Smooth muscle cell (in vitro differentiated cells): Measurements from ENCODE around the gene MRPL33. TPM values are rescaled to one million over a fixed set of nuclear protein-coding genes. Genes with fewer than 3 reads are reported as not detected.

ENCODE experiments used
- DNase-seq: peaks from one replicate; lab custom pipeline; 2025; ENCODE audit not compliant: unreplicated experiment; lab: John Stamatoyannopoulos, UW
- H2AFZ ChIP-seq: fragments of 200-600 bp; sonication (generic); 2 replicates; pipeline ENCODE4 v1.6.0; 2016; ENCODE audit warnings: antibody characterized with exemption, low read depth, mild to moderate bottlenecking
- H3F3A ChIP-seq: fragments of 200-600 bp; sonication (generic); 2 replicates; pipeline ENCODE4 v1.6.0; 2017; ENCODE audit warnings: antibody characterized with exemption, low read depth
- H3K27ac ChIP-seq: fragments of 200-600 bp; sonication (generic); 2 replicates; pipeline ENCODE4 v1.5.1; 2016; ENCODE audit warnings: low read depth, mild to moderate bottlenecking
- H3K27me3 ChIP-seq: fragments of 200-600 bp; sonication (generic); 2 replicates; pipeline ENCODE4 v1.6.1; 2016; ENCODE audit warnings: low read depth, mild to moderate bottlenecking
- H3K36me3 ChIP-seq: fragments of 200-600 bp; sonication (generic); 2 replicates; pipeline ENCODE4 v1.5.1; 2016; ENCODE audit warnings: low read depth
- H3K4me1 ChIP-seq: fragments of 200-600 bp; sonication (generic); 2 replicates; pipeline ENCODE4 v1.5.1; 2016; ENCODE audit warnings: low read depth
- H3K4me2 ChIP-seq: fragments of 200-600 bp; sonication (generic); 2 replicates; pipeline ENCODE4 v1.6.0; 2016; ENCODE audit warnings: mild to moderate bottlenecking
- H3K4me3 ChIP-seq: fragments of 200-600 bp; sonication (generic); 2 replicates; pipeline ENCODE4 v1.5.1; 2016; ENCODE audit warnings: mild to moderate bottlenecking
- H3K79me2 ChIP-seq: fragments of 200-600 bp; sonication (generic); 2 replicates; pipeline ENCODE4 v1.6.0; 2016; ENCODE audit warnings: low read depth, mild to moderate bottlenecking
- H3K9ac ChIP-seq: fragments of 200-600 bp; sonication (generic); 2 replicates; pipeline ENCODE4 v1.6.0; 2016; ENCODE audit warnings: low read depth
- H3K9me3 ChIP-seq: fragments of 200-600 bp; sonication (generic); replicated peaks from 2 replicates; pipeline ENCODE4 v1.5.1; 2016; ENCODE audit warnings: low read depth
- H4K20me1 ChIP-seq: fragments of 200-600 bp; sonication (generic); 2 replicates; pipeline ENCODE4 v1.6.0; 2016; ENCODE audit warnings: low read depth
- CTCF ChIP-seq: fragments of 200-600 bp; sonication (generic); IDR thresholded peaks from 2 replicates; pipeline ENCODE4 v1.5.1; 2017; ENCODE audit warnings: borderline replicate concordance, mild to moderate bottlenecking, antibody characterized with exemption; ENCODE audit not compliant: insufficient read depth, poor library complexity, severe bottlenecking
- WGBS: methylation state at CpG from one replicate; pipeline ENCODE4 v1.1.7; 2016; ENCODE audit warnings: low lambda C conversion rate; 5-methylcytosine and 5-hydroxymethylcytosine counted together
- polyA plus RNA-seq: library from polyadenylated mRNA; unstranded; fragments of >200 nt; fragmentation: Nextera tagmentation; extraction: Ambion mirVana; gene quantifications from 2 replicates; pipeline ENCODE4 v1.2.1, GENCODE V29; 2016
- total RNA-seq: library from RNA; depleted of rRNA; stranded (reverse); fragments of >200 nt; gene quantifications from 2 replicates; pipeline ENCODE4 v1.2.3, GENCODE V29; 2014

MRPL33 gene
- total and polyA plus RNA-seq, 2 experiments from 2014 or later: 94.5 to 193 TPM

- WGBS: 95% methylated on average over 4 of the region's 4 CpGs
- H3K9me3 ChIP-seq: no peaks in the 10 kb centered on the region
These were observed 44.4 kb downstream of the MRPL33 start for GRCh38 chr2:27815860-27816438.

GRCh38 chr2:27822049-27822448 lies 50.5 kb downstream of the MRPL33 start:
- H3K4me1 ChIP-seq: no peaks in the 10 kb centered on the region
- H3K79me2 ChIP-seq: no peaks in the 10 kb centered on the region
- no peak for TF ChIP-seq CTCF
- H2AFZ ChIP-seq: no peak overlapping the region
- H4K20me1 ChIP-seq: no peaks in the 10 kb centered on the region
- no peaks in the 10 kb centered on the region for H3K27me3 ChIP-seq
- H3F3A ChIP-seq: no peaks in the 10 kb centered on the region
- no peak for DNase-seq
- H3K4me2 ChIP-seq: no peak overlapping the region
- H3K9me3 ChIP-seq: no peaks in the 10 kb centered on the region
- no peak overlapping the region for H3K27ac ChIP-seq
- 97% methylated on average over 1 of the region's 1 CpG for WGBS
- H3K4me3 ChIP-seq: no peak overlapping the region
- H3K9ac ChIP-seq: no peak overlapping the region
- H3K36me3 ChIP-seq: no peaks in the 10 kb centered on the region

More at GRCh38 chr2:27815860-27816438, 44.4 kb downstream of the MRPL33 start:
- H2AFZ ChIP-seq: no peak overlapping the region
- H3K4me2 ChIP-seq: no peak overlapping the region
- H3K9ac ChIP-seq: no peak overlapping the region
- H3K4me3 ChIP-seq: no peak overlapping the region
- no peak for TF ChIP-seq CTCF
- H3K27me3 ChIP-seq: no peaks in the 10 kb centered on the region
- DNase-seq: no peak
- H3F3A ChIP-seq: no peaks in the 10 kb centered on the region
- H3K27ac ChIP-seq: no peak overlapping the region
- H3K36me3 ChIP-seq: no peaks in the 10 kb centered on the region
- no peaks in the 10 kb centered on the region for H4K20me1 ChIP-seq
- H3K4me1 ChIP-seq: no peaks in the 10 kb centered on the region
- no peaks in the 10 kb centered on the region for H3K79me2 ChIP-seq

- DNase-seq: no peak
- Histone ChIP-seq H4K20me1 (no peaks in the 10 kb centered on the region), H3K4me2 (no peak overlapping the region), H3K9ac (no peak overlapping the region), H3K36me3 (no peaks in the 10 kb centered on the region), H3K79me2 (no peaks in the 10 kb centered on the region), H3K9me3 (no peaks in the 10 kb centered on the region), H3F3A (no peaks in the 10 kb centered on the region), H3K27ac (no peak overlapping the region), H3K27me3 (no peaks in the 10 kb centered on the region), H3K4me3 (no peak overlapping the region), H2AFZ (no peak overlapping the region), H3K4me1 (no peaks in the 10 kb centered on the region)
- WGBS: 87% methylated on average over 5 of the region's 5 CpGs
- no peak for TF ChIP-seq CTCF
These were observed 51.6 kb downstream of the MRPL33 start for GRCh38 chr2:27823135-27823534.

GRCh38 chr2:27823569-27823968 lies 52.0 kb downstream of the MRPL33 start:
- no peak overlapping the region for H3K27ac ChIP-seq
- H3K27me3 ChIP-seq: no peaks in the 10 kb centered on the region
- H4K20me1 ChIP-seq: no peaks in the 10 kb centered on the region
- no peaks in the 10 kb centered on the region for H3K79me2 ChIP-seq
- no peak overlapping the region for H2AFZ ChIP-seq
- no peak overlapping the region for H3K4me2 ChIP-seq
- H3K4me3 ChIP-seq: no peak overlapping the region
- H3K36me3 ChIP-seq: no peaks in the 10 kb centered on the region
- no peaks in the 10 kb centered on the region for H3F3A ChIP-seq
- DNase-seq: no peak
- TF ChIP-seq CTCF: no peak
- no peaks in the 10 kb centered on the region for H3K9me3 ChIP-seq
- no peaks in the 10 kb centered on the region for H3K4me1 ChIP-seq
- no peak overlapping the region for H3K9ac ChIP-seq
- 83% methylated on average over 5 of the region's 5 CpGs for WGBS
